GM18502 (cell line): ENCODE results near the gene PDLIM5.
"Not testable (repeated sequence)": the region's sequence is repeated elsewhere in the genome, so short reads cannot be mapped to it uniquely, and the experiment has no call there.

Experiments used
- ATAC-seq: cut with Tn5 transposase; IDR thresholded peaks from one replicate; pipeline ENCODE4 v1.9.1; 2021; ENCODE audit warnings: mild to moderate bottlenecking; ENCODE audit not compliant: unreplicated experiment, poor library complexity

The PDLIM5 gene

GRCh38 chr4:94634271-94634670 is 182.5 kb downstream of the PDLIM5 start:
- no peak for ATAC-seq

- ATAC-seq: no peak
Observed at GRCh38 chr4:94635177-94635576, 183.4 kb downstream of the PDLIM5 start.

GRCh38 chr4:94636004-94636403 is 184.3 kb downstream of the PDLIM5 start:
- ATAC-seq: no peak

GRCh38 chr4:94639298-94639697 is 187.6 kb downstream of the PDLIM5 start:
- no peak for ATAC-seq

- no peak for ATAC-seq
Observed at GRCh38 chr4:94640151-94640550, 188.4 kb downstream of the PDLIM5 start.

GRCh38 chr4:94641702-94642560 is 190.2 kb downstream of the PDLIM5 start:
- no peak for ATAC-seq

- no peak for ATAC-seq
Observed at GRCh38 chr4:94642561-94642866, 190.8 kb downstream of the PDLIM5 start.

GRCh38 chr4:94648699-94649098 is 197.0 kb downstream of the PDLIM5 start:
- ATAC-seq: no peak

- ATAC-seq: no peak
Observed at GRCh38 chr4:94649381-94650133, 197.8 kb downstream of the PDLIM5 start.

- no peak for ATAC-seq
Observed at GRCh38 chr4:94650134-94650495, 198.4 kb downstream of the PDLIM5 start.

- ATAC-seq: no peak
Observed at GRCh38 chr4:94650690-94651089, 198.9 kb downstream of the PDLIM5 start.

GRCh38 chr4:94653095-94653649 is 201.4 kb downstream of the PDLIM5 start:
- no peak for ATAC-seq

- ATAC-seq: no peak
Observed at GRCh38 chr4:94653984-94654609, 202.4 kb downstream of the PDLIM5 start.

GRCh38 chr4:94654714-94655113 is 203.0 kb downstream of the PDLIM5 start:
- no peak for ATAC-seq

GRCh38 chr4:94660614-94661013 is 208.9 kb downstream of the PDLIM5 start:
- no peak for ATAC-seq

- not testable (repeated sequence) for ATAC-seq
Observed at GRCh38 chr4:94665021-94665420, 213.3 kb downstream of the PDLIM5 start.

- no peak for ATAC-seq
Observed at GRCh38 chr4:94665500-94666404, 214.0 kb downstream of the PDLIM5 start.

GRCh38 chr4:94668724-94669123 is 217.0 kb downstream of the PDLIM5 start:
- ATAC-seq: no peak

- ATAC-seq: no peak
Observed at GRCh38 chr4:94669672-94670664, 218.2 kb downstream of the PDLIM5 start.
